ENCODE measurements around the gene ITGA3. TPM values are rescaled to one million over a fixed set of nuclear protein-coding genes. Genes with fewer than 3 reads are reported as not detected.

ITGA3 gene
- total RNA-seq, 1 experiment from 2014 or later, result 14.7 TPM

DNA sequence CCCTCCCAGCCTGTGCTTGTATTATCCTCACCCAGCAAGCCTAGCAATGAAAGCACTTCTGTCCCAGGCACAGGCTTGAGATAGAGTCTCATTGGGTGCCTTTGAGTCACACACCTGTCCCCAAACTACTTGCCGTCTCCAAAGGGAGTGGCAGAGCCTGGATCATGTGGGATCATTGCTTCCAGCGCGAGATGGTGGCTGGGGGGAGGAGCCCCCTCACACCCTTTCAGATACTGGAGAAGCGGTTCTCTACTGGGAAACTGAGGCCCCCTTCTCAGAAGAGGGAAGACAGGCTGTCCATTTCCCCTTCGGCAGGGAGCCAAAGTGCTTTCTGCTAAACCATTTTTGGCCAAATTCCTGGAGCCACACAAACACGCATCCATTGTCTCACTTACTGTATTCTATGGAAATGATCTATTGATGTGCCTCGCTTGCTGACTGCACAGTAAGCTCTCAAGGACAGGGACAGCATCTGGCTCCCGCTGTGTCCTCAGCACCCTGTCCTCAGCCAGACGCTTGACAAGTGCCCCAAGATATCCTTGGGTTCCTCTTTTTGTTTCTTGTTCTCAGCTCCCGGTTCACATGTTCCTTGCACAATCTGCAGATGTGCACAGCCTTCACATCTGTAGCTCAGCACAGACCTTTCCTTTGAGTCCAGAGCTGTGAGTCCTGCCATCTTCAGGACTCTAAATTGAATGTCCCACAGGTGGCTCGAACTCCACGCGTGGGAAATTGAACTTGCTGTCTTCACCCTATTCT is 34.9 kb upstream of the ITGA3 start:
- Histone ChIP-seq H3K4me1 (no peaks in the 10 kb centered on the region), H3K27me3 (replicated peaks; ENCODE audit: control insufficient read depth, insufficient read depth, low read length) (no peaks in the 10 kb centered on the region), H3K4me3 (ENCODE audit: low read depth, low read length) (no peak overlapping the region), H3K36me3 (ENCODE audit: control insufficient read depth, insufficient read depth, low read length) (no peaks in the 10 kb centered on the region), H3K9me3 (no peaks in the 10 kb centered on the region)
- TF ChIP-seq, protein P1, sequence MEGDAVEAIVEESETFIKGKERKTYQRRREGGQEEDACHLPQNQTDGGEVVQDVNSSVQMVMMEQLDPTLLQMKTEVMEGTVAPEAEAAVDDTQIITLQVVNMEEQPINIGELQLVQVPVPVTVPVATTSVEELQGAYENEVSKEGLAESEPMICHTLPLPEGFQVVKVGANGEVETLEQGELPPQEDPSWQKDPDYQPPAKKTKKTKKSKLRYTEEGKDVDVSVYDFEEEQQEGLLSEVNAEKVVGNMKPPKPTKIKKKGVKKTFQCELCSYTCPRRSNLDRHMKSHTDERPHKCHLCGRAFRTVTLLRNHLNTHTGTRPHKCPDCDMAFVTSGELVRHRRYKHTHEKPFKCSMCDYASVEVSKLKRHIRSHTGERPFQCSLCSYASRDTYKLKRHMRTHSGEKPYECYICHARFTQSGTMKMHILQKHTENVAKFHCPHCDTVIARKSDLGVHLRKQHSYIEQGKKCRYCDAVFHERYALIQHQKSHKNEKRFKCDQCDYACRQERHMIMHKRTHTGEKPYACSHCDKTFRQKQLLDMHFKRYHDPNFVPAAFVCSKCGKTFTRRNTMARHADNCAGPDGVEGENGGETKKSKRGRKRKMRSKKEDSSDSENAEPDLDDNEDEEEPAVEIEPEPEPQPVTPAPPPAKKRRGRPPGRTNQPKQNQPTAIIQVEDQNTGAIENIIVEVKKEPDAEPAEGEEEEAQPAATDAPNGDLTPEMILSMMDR (IDR thresholded peaks at IDR 0.05; ENCODE audit: insufficient read depth in 1 of 2, low read depth in 1 of 2, low read length in 1 of 2, severe bottlenecking in 1 of 2, unreplicated experiment in 1 of 2), result no peak
- Mint-ChIP-seq H3K27ac (ENCODE audit: unreplicated experiment) (no peak overlapping the region), H3K4me1 (ENCODE audit: low read depth, unreplicated experiment) (no peaks in the 10 kb centered on the region), H3K9me3 (ENCODE audit: unreplicated experiment) (no peaks in the 10 kb centered on the region), H3K4me3 (ENCODE audit: unreplicated experiment) (no peak overlapping the region), H3K27me3 (ENCODE audit: insufficient read depth, unreplicated experiment) (no peaks in the 10 kb centered on the region), H3K36me3 (ENCODE audit: insufficient read depth, unreplicated experiment) (no peaks in the 10 kb centered on the region)
- no TSS peak for BruUV-seq (replicated peaks)
- intact Hi-C loops (cut with micrococcal nuclease; ENCODE audit: unreplicated experiment), result no loop called here
- DNase-seq, result no peak
- ChIA-PET POLR2A (interaction anchor here (0.6 kb wide), 1 partner anchor 257 kb away, joined by 5 read pairs; the partner anchor contains the start of gene FAM117A), CTCF (no interaction called here)

DNA sequence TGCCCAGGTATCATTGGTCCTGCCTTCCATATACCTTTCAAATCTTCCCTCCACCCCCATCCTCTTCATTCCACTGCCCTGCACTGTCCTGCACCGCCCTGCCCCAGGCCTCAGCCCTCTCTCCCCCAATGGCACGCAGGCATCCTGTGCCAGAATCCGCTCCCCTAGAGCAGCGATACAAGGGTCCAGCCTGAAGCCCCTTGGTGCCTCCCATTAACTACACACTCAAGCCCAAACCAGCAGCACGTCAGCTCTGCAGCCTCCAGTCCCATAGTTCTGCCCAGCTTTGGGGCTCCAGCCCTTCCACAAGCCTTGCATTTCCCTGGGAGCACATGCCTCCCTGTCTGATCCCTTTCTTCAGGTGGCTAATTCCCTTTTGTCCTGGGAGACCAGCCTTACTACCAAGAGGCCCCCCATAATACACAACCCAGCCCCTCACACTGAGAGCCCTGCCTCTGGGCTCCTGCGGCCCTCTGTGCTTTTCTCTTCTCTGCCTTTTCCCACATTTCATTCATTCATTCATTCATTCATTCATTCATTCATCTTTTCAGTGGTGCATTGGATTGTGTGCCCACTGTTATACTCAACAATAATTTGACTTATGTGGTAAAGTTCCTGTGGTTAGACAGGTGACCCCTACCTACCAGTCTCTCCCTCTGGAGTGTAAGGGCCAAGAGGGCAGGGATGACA is 34.1 kb upstream of the ITGA3 start:
- no peaks in the 10 kb centered on the region for H3K9me3 Mint-ChIP-seq (ENCODE audit: unreplicated experiment)
- DNase-seq, result no peak
- no peak overlapping the region for H3K27ac Mint-ChIP-seq (ENCODE audit: unreplicated experiment)
- no peaks in the 10 kb centered on the region for H3K4me1 Mint-ChIP-seq (ENCODE audit: low read depth, unreplicated experiment)
- Histone ChIP-seq H3K4me1 (no peaks in the 10 kb centered on the region), H3K36me3 (ENCODE audit: control insufficient read depth, insufficient read depth, low read length) (no peaks in the 10 kb centered on the region), H3K9me3 (no peaks in the 10 kb centered on the region), H3K4me3 (ENCODE audit: low read depth, low read length) (no peak overlapping the region), H3K27me3 (replicated peaks; ENCODE audit: control insufficient read depth, insufficient read depth, low read length) (no peaks in the 10 kb centered on the region)
- H3K4me3 Mint-ChIP-seq (ENCODE audit: unreplicated experiment), result no peak overlapping the region
- no peaks in the 10 kb centered on the region for H3K27me3 Mint-ChIP-seq (ENCODE audit: insufficient read depth, unreplicated experiment)
- TF ChIP-seq, protein P1 (IDR thresholded peaks at IDR 0.05; ENCODE audit: insufficient read depth in 1 of 2, low read depth in 1 of 2, low read length in 1 of 2, severe bottlenecking in 1 of 2, unreplicated experiment in 1 of 2), result no peak
- H3K36me3 Mint-ChIP-seq (ENCODE audit: insufficient read depth, unreplicated experiment), result no peaks in the 10 kb centered on the region
- no TSS peak for BruUV-seq (replicated peaks)
- CTCF ChIA-PET, result interaction anchor here (0.6 to 0.8 kb wide), 2 partner anchors 45 to 141 kb away, joined by 3 read pairs; no protein-coding TSS in a partner anchor
- POLR2A ChIA-PET, result interaction anchor here (0.6 kb wide), 1 partner anchor 258 kb away, joined by 5 read pairs; the partner anchor contains the start of gene FAM117A
- intact Hi-C loops (cut with micrococcal nuclease; ENCODE audit: unreplicated experiment), result no loop called here

- BruUV-seq (replicated peaks), result no TSS peak
- no peaks in the 10 kb centered on the region for H3K9me3 Mint-ChIP-seq (ENCODE audit: unreplicated experiment)
- ChIA-PET CTCF (interaction anchor here (0.6 to 0.8 kb wide), 3 partner anchors 44 to 142 kb away, joined by 3 read pairs; no protein-coding TSS in a partner anchor), POLR2A (no interaction called here)
- H3K4me3 Mint-ChIP-seq (ENCODE audit: unreplicated experiment), result no peak overlapping the region
- H3K27ac Mint-ChIP-seq (ENCODE audit: unreplicated experiment), result no peak overlapping the region
- no peaks in the 10 kb centered on the region for H3K4me1 ChIP-seq
- no peaks in the 10 kb centered on the region for H3K27me3 ChIP-seq (replicated peaks; ENCODE audit: control insufficient read depth, insufficient read depth, low read length)
- no peaks in the 10 kb centered on the region for H3K4me1 Mint-ChIP-seq (ENCODE audit: low read depth, unreplicated experiment)
- H3K36me3 ChIP-seq (ENCODE audit: control insufficient read depth, insufficient read depth, low read length), result no peaks in the 10 kb centered on the region
- intact Hi-C loops (cut with micrococcal nuclease; ENCODE audit: unreplicated experiment), result no loop called here
- no peaks in the 10 kb centered on the region for H3K36me3 Mint-ChIP-seq (ENCODE audit: insufficient read depth, unreplicated experiment)
- no peaks in the 10 kb centered on the region for H3K9me3 ChIP-seq
- DNase-seq, result no peak
- no peaks in the 10 kb centered on the region for H3K27me3 Mint-ChIP-seq (ENCODE audit: insufficient read depth, unreplicated experiment)
- no peak overlapping the region for H3K4me3 ChIP-seq (ENCODE audit: low read depth, low read length)
- TF ChIP-seq, protein P1 (IDR thresholded peaks at IDR 0.05; ENCODE audit: insufficient read depth in 1 of 2, low read depth in 1 of 2, low read length in 1 of 2, severe bottlenecking in 1 of 2, unreplicated experiment in 1 of 2), result no peak
Observed at GRCh38 chr17:50022463-50023130, 33.3 kb upstream of the ITGA3 start.

Data from Caco-2 (cell line).